ENCODE data around the gene SEC14L1. TPM values are rescaled to one million over a fixed set of nuclear protein-coding genes. Genes with fewer than 3 reads are reported as not detected.

Gene SEC14L1
- total RNA-seq, 1 experiment from 2014 or later: 58.6 TPM

DNA sequence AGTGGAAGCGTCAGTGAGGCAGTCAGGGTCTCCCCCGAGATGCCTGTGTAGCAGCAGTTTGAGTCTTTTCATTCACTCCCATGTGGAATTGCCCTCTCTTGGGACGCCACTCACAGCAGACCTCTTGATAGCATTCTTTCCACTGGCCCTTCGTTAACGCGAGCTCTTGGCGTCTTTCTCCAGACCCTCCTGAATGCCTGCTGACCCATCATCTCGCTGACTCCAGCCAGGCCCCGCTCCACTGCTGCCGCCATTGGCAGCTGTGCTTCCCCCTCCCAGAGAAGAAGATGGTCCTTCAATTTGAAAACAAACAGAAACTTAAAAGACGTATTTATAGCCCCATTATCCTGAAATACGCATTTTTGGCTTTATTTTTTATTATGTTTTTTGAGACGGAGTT lies 63.1 kb downstream of the SEC14L1 start:
- H3T11ph ChIP-seq (ENCODE audit: low read length): no peak overlapping the region
- no peaks in the 10 kb centered on the region for H3K79me2 ChIP-seq (ENCODE audit: insufficient read depth, low read length)
- no peak overlapping the region for H3K4me2 ChIP-seq (ENCODE audit: insufficient read depth, insufficient read length, low read length)
- H3K9ac ChIP-seq (ENCODE audit: extremely low read depth, insufficient read length, low read length): no peak overlapping the region
- TF ChIP-seq, protein P1, sequence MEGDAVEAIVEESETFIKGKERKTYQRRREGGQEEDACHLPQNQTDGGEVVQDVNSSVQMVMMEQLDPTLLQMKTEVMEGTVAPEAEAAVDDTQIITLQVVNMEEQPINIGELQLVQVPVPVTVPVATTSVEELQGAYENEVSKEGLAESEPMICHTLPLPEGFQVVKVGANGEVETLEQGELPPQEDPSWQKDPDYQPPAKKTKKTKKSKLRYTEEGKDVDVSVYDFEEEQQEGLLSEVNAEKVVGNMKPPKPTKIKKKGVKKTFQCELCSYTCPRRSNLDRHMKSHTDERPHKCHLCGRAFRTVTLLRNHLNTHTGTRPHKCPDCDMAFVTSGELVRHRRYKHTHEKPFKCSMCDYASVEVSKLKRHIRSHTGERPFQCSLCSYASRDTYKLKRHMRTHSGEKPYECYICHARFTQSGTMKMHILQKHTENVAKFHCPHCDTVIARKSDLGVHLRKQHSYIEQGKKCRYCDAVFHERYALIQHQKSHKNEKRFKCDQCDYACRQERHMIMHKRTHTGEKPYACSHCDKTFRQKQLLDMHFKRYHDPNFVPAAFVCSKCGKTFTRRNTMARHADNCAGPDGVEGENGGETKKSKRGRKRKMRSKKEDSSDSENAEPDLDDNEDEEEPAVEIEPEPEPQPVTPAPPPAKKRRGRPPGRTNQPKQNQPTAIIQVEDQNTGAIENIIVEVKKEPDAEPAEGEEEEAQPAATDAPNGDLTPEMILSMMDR (conservative IDR thresholded peaks at IDR 0.05): no peak
- H2BK15ac ChIP-seq (ENCODE audit: low read depth, low read length): no peak overlapping the region
- H4K5ac ChIP-seq (ENCODE audit: insufficient read length, low read depth, low read length): no peak overlapping the region
- H3K9me3 Mint-ChIP-seq: no peaks in the 10 kb centered on the region
- no peak overlapping the region for H4K91ac ChIP-seq (ENCODE audit: insufficient read length, low read depth, low read length)
- no peak overlapping the region for H3K14ac ChIP-seq (ENCODE audit: insufficient read depth, low read length)
- H3K27me3 Mint-ChIP-seq (ENCODE audit: low read depth): no peaks in the 10 kb centered on the region
- H3K56ac ChIP-seq (ENCODE audit: insufficient read length, low read depth, low read length): no peak overlapping the region
- DNase-seq: no peak
- H2BK120ac ChIP-seq (ENCODE audit: low read depth, low read length, poor library complexity, severe bottlenecking): no peak overlapping the region
- no peak overlapping the region for H2BK12ac ChIP-seq (ENCODE audit: insufficient read length, low read depth, low read length)
- H3K36me3 Mint-ChIP-seq (ENCODE audit: insufficient read depth in 1 of 3, low read depth in 3 of 3): peaks cover 24 to 74% (median 56%) of the 10 kb centered on the region in 3 experiments; a peak in 6 of 7 replicates
- H3K27ac Mint-ChIP-seq: peak overlapping the region in 1 of 3 experiments; percentile 59; a peak in 1 of 7 replicates
- no peak overlapping the region for H3K4ac ChIP-seq (ENCODE audit: low read depth, low read length)
- H3K9me3 ChIP-seq (ENCODE audit: control insufficient read depth, low read depth, low read length): no peaks in the 10 kb centered on the region
- H2AK5ac ChIP-seq (ENCODE audit: insufficient read length, low read length): no peak overlapping the region
- H3K23ac ChIP-seq (ENCODE audit: insufficient read length, low read depth, low read length): no peak overlapping the region
- no CpG with 5 or more reads among the region's 13 CpGs for WGBS (ENCODE audit: extremely low coverage, insufficient read length, low lambda C conversion rate)
- no peaks in the 10 kb centered on the region for H3K23me2 ChIP-seq (ENCODE audit: insufficient read length, low read depth, low read length, poor library complexity, severe bottlenecking)
- no peaks in the 10 kb centered on the region for H4K20me1 ChIP-seq (ENCODE audit: control insufficient read depth, insufficient read depth, insufficient read length)
- H3K27ac ChIP-seq (ENCODE audit: insufficient read length, low read depth, low read length): no peak overlapping the region
- no peaks in the 10 kb centered on the region for H3K27me3 ChIP-seq (ENCODE audit: insufficient read depth, low read length)
- H3K4me1 ChIP-seq (ENCODE audit: insufficient read depth, low read length): no peaks in the 10 kb centered on the region
- H3K79me1 ChIP-seq (ENCODE audit: insufficient read depth, low read depth, low read length, poor library complexity, severe bottlenecking): no peaks in the 10 kb centered on the region
- 0 out of 4 replicates have a peak, but pooled peaks cover 0 to 2% of the 10 kb centered on the region in 2 experiments for H3K4me1 Mint-ChIP-seq
- H3K18ac ChIP-seq (ENCODE audit: insufficient read length, low read depth, low read length): no peak overlapping the region
- H2AFZ ChIP-seq (ENCODE audit: low read length): no peak overlapping the region
- H3K4me3 Mint-ChIP-seq: no peak overlapping the region; a peak in 1 of 5 replicates
- H2BK5ac ChIP-seq (ENCODE audit: insufficient read length, low read length): no peak overlapping the region
- no peak overlapping the region for H2BK20ac ChIP-seq (ENCODE audit: low read depth, low read length, poor library complexity, severe bottlenecking)
- H4K8ac ChIP-seq (replicated peaks; ENCODE audit: insufficient read length, low read depth, low read length): no peak overlapping the region
